Cerebellar cortex (tissue), 1 donor: Measurements from ENCODE around the gene A2ML1.
"Not testable (repeated sequence)": the region's sequence is repeated elsewhere in the genome, so short reads cannot be mapped to it uniquely, and the experiment has no call there.

ENCODE experiments used
- DNase-seq: peaks from one replicate; pipeline ENCODE4 v3.0.0-alpha.2; 2015; ENCODE audit warnings: low spot score

The A2ML1 gene

GRCh38 chr12:8817856-8818255 is 4.6 kb upstream of the A2ML1 start:
- DNase-seq, result no peak

GRCh38 chr12:8818526-8818925 is 3.9 kb upstream of the A2ML1 start:
- no peak for DNase-seq

- no peak for DNase-seq
These were observed 2.8 kb upstream of the A2ML1 start for GRCh38 chr12:8819666-8819980.

DNA sequence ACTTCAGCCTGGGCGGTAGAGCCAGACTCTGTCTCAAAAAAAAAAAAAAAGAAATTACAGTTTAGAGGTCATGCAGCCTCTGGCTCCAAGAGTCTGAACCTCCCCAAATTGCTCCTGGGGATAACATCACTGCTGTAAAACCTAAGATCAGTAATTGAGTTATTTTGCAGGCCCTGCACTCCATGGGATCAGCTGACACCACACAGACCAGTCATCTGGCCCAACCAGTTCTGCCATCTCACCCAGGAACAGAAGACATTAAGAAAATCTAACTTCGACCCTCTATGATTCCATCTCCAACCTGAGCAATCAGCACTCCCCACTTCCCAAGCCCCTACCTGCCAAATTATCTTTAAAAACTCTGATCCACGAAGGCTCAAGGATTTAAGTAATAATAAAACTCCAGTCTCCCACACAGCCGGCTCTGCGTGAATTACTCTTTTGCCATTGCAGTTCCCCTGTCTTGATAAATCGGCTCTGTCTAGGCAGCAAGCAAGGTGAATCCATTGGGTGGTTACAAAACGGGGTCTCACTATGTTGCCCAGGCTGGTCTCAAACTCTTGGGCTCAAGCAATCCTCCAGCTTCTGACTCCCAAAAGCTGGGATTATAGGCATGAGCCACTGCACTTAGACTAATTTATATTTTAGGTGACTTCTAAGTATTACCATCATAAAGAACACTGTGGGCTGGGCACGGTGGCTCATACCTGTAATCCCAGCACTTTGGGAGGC is 1.6 kb upstream of the A2ML1 start:
- not testable (repeated sequence) for DNase-seq

DNA sequence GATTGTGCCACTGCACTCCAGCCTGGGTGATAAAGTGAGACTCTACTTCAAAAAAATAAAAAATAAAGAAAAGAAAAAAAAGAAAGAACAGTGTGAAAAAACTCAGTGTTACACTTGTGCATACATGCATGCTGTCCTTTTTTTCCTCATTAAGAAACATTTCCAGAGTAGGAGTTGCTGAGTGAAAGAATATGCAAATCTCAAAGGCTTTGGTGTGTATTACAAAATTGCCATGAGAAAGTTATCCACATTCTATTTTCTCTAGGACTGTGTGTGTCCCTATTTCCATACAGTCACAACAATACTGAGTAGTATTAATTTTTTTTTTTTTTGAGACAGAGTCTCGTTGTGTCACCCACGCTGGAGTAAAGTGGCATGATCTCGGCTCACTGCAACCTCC is 830 bp upstream of the A2ML1 start:
- no peak for DNase-seq

DNA sequence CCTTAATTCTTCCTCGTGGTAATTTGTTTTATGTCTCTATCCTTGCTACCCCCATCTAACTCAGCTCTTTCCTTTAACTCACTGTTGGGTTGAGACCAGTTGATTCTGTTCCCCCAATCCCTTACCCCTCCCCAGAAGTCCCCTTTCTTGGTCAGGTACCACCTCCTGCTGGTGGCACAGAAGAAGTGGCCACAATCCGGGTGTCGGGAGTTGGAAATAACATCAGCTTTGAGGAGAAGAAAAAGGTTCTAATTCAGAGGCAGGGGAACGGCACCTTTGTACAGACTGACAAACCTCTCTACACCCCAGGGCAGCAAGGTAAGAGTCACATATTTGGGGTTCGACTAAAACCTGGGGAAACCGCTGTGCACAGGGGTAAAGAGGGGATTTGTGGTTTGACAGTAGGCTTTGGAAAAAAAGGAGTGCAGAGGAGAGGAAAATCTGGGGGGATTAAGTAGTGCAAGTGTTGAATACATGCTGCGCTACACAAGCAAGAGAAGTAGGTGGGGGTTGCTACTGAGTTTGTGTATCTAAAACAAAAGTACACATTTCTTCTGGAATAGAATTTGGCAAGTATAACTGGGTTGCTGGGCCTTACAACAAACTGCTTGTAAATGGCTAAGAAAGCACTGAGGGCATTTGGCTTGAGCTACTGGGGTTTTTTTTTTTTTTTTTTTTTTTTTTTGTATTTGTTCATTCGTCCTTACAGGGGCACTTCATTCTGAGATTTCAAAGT is 1.3 kb downstream of the A2ML1 start:
- DNase-seq, result peak; percentile 39

DNA sequence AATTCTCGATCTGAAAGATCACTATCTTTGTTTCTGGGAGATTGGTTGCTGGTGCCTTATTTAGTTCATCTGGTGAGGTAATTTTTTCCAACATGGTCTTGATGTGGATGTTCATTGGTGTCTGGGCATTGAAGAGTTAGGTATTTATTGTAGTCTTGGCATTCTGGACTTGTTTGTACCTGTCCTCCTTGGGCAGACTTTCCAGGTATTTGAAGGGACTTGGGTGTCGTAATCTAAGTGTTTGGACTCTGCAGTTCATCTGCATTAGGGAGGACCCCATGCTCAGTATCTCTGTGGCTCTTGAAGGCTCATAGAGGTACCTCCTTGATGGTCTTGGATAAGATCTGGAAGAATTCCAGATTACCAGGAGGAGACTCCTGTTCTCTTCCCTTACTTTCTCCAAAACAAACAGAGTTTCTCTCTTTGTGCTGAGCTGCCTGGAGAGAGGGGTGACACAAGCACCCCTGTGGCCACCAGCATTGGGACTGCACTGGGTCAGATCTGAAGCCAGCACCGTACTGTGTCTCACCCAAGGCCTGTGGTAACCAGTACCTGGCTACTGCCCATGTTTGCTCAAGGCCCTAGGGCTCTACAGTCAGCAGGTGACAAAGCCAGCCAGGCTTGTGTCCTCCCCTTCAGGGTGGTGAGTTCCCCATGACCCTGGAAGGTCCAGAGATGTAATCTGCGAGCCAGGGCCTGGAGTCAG is 5.3 kb downstream of the A2ML1 start:
- no peak for DNase-seq

GRCh38 chr12:8828257-8829124 is 6.1 kb downstream of the A2ML1 start:
- DNase-seq, result no peak

GRCh38 chr12:8829125-8829518 is 6.7 kb downstream of the A2ML1 start:
- no peak for DNase-seq

GRCh38 chr12:8829621-8830020 is 7.2 kb downstream of the A2ML1 start:
- DNase-seq, result no peak

- no peak for DNase-seq
These were observed 8.7 kb downstream of the A2ML1 start for GRCh38 chr12:8831116-8831515.

- no peak for DNase-seq
These were observed 10.1 kb downstream of the A2ML1 start for GRCh38 chr12:8832500-8832899.

- no peak for DNase-seq
These were observed 11.8 kb downstream of the A2ML1 start for GRCh38 chr12:8834230-8834629.

DNA sequence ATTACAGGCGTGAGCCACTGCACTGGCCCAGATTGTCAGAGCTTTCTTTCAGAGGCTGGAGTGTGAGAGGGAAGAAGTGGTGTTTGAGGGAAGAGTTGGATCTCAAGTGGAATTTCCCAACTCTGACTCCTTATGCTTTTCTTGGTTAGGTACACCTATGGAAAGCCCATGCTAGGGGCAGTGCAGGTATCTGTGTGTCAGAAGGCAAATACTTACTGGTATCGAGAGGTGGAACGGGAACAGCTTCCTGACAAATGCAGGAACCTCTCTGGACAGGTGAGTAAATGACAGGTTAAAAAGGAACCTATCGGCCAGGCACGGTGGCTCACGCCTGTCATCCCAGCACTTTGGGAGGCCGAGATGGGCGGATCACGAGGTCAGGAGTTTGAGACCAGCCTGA is 14.9 kb downstream of the A2ML1 start:
- DNase-seq, result no peak

DNA sequence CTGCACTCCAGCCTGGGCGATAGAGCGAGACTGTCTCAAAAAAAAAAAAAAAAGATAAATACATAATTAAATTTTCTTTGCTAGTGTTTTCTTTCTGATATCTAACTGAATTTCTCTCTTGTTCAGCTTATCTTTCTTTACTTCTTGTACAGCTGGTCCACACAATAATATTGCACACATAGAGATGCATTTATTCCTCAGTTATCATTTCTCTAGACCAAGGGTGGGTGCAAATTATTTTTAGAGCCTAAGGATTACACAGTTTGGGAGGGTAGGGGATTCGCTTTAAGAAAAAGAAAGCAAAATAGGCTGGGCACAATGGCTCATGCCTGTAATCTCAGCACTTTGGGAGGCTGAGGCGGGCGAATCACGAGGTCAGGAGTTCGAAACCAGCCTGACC is 17.9 kb downstream of the A2ML1 start:
- DNase-seq, result no peak

GRCh38 chr12:8840938-8841633 is 18.7 kb downstream of the A2ML1 start:
- DNase-seq, result no peak

DNA sequence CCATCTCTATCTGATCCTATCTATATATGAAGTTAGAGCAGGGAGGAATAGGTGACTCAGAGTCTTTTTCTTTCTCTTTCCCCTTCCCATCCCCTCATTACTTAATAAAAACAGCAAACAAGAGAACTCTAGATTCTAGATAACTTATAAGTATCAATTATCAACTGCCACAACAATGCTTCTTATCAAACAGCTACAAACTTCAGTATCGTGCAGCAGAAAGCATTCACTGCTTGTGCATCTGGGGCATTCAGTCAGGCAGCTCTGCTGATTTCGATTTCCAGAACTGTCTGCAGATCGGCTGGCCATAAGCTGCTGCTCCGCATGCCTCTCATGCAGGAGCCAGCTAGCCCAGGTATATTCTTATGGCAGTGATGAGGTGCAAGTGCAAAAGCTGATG is 19.4 kb downstream of the A2ML1 start:
- DNase-seq, result no peak

- peak; percentile 47 for DNase-seq
These were observed 22.2 kb downstream of the A2ML1 start for GRCh38 chr12:8844665-8845064.

- DNase-seq, result no peak
These were observed 23.9 kb downstream of the A2ML1 start for GRCh38 chr12:8846305-8846704.

- DNase-seq, result no peak
These were observed 25.0 kb downstream of the A2ML1 start for GRCh38 chr12:8847435-8847834.

DNA sequence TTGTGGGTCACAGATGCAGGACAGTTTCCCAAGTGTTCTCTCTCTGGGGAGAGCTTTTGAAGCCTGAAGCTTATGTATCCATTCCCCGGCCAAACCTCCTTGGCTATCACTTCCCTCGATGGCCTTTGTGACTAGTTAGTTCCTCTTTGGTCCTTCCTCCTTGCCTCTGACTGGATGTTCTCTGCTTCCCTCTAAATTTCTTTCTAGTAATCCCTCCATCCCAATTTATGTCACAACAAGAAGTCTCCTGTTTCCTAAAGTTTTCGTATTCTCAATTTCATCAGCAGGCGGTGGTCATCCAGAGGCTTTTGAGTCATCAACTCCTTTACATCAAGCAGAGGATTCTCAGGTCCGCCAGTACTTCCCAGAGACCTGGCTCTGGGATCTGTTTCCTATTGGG is 27.5 kb downstream of the A2ML1 start:
- no peak for DNase-seq

DNA sequence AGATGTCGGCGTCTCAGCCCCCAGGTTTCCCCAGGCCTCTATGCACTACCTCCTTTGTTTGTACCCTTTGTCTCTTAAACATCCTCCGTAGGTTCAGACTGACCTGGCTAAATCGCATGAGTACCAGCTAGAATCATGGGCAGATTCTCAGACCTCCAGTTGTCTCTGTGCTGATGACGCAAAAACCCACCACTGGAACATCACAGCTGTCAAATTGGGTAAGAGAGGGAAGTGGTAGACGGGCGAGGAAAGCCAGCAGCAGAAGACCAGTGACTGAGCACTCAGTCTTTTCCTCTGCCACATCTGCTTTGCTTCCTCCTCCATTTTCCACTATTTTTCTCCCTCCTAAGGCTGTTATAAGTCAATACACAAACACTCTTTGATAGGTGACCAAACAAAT is 29.7 kb downstream of the A2ML1 start:
- no peak for DNase-seq
